Testis (tissue), 3 donors: Measurements from ENCODE around the gene CACNA1S. TPM values are rescaled to one million over a fixed set of nuclear protein-coding genes. Genes with fewer than 3 reads are reported as not detected.

Source experiments
- DNase-seq: peaks from one replicate; pipeline ENCODE4 v3.0.0-alpha.2; 2019
- H3K27ac ChIP-seq, 2 donors: fragments of 200-600 bp; sonication (generic); one replicate each; pipeline ENCODE4 v1.5.1; 2019
- H3K27me3 ChIP-seq: fragments of 200-600 bp; sonication (generic); one replicate; pipeline ENCODE4 v1.5.1; 2019
- H3K36me3 ChIP-seq: fragments of 200-600 bp; sonication (generic); one replicate; pipeline ENCODE4 v1.5.1; 2017; ENCODE audit warnings: low read depth; ENCODE audit errors: missing control alignments
- H3K4me1 ChIP-seq: fragments of 200-600 bp; sonication (generic); one replicate; pipeline ENCODE4 v1.5.1; 2019
- H3K4me3 ChIP-seq, 2 donors: fragments of 200-600 bp; sonication (generic); one replicate each; pipeline ENCODE4 v1.5.1; 2017 to 2019
- H3K9me3 ChIP-seq: fragments of 200-600 bp; sonication (generic); one replicate; pipeline ENCODE4 v1.5.1; 2017
- CTCF ChIP-seq, 3 experiments: fragments of 450-650 bp in 2 of 3; fragments of 200-600 bp in 1 of 3; sonication (generic) in 1 of 3; IDR thresholded peaks; one replicate each; pipeline ENCODE4 v1.5.1; 2016 to 2019; ENCODE audit warnings: antibody characterized with exemption in 3 of 3, mild to moderate bottlenecking in 2 of 3, moderate library complexity in 1 of 3
- POLR2A ChIP-seq: fragments of 450-650 bp; IDR thresholded peaks from one replicate; pipeline ENCODE4 v1.6.1; 2017; ENCODE audit warnings: antibody characterized with exemption, mild to moderate bottlenecking, moderate library complexity
- WGBS, 2 donors: methylation state at CpG; one replicate each; pipeline ENCODE4 v1.1.5; 2018; 5-methylcytosine and 5-hydroxymethylcytosine counted together
- intact Hi-C: fragments of 100-400 bp; cut with DNase I; formaldehyde crosslinking; loops from one replicate; pipeline ENCODE4 v1.15.1; 2023; ENCODE audit warnings: low total_unique reads
- polyA plus RNA-seq: library from polyadenylated mRNA; stranded (reverse); fragments of 350-450 nt; fragmentation: Illumina TruSeq; extraction: RNeasy Lipid Tissue Mini Kit (QIAGEN cat#74804); gene quantifications from one replicate; pipeline ENCODE4 v1.2.3, GENCODE V29; 2014; ENCODE audit warnings: low read depth, low replicate concordance; ENCODE audit not compliant: insufficient read depth
- total RNA-seq, 2 donors: library from RNA; depleted of rRNA; stranded (reverse); fragments of >200 nt; gene quantifications; one replicate each; pipeline ENCODE4 v1.2.3, GENCODE V29; 2016

Gene CACNA1S
- total and polyA plus RNA-seq, 3 donors from 2014 or later: 0.08 to 0.87 (median 0.12) TPM

GRCh38 chr1:201126832-201127754, 14.9 kb upstream of the CACNA1S start, which contains the start of gene ASCL5:
Gene ASCL5, minus strand, starts transcription at chr1:201127184. Its CDS starts 11,812 bp downstream, at chr1:201115372.
- no peaks in the 10 kb centered on the region for H3K9me3 ChIP-seq
- intact Hi-C loops: no loop called here
- TF ChIP-seq CTCF (IDR thresholded peaks at IDR 0.05) (no peak), POLR2A (no peak)
- peaks cover 5% of the 10 kb centered on the region for H3K4me1 ChIP-seq
- no peaks in the 10 kb centered on the region for H3K27me3 ChIP-seq
- DNase-seq: no peak
- WGBS, 2 donors: 85 to 90% methylated on average over 21 to 24 of the region's 24 CpGs
- H3K27ac ChIP-seq: no peak within 1 kb of the TSS
- no peaks in the 10 kb centered on the region for H3K36me3 ChIP-seq
- no peak within 1 kb of the TSS for H3K4me3 ChIP-seq

- TF ChIP-seq POLR2A (no peak), CTCF (IDR thresholded peaks at IDR 0.05) (no peak)
- Histone ChIP-seq H3K27ac (no peak overlapping the region), H3K4me1 (peaks cover 5% of the 10 kb centered on the region), H3K36me3 (no peaks in the 10 kb centered on the region), H3K9me3 (no peaks in the 10 kb centered on the region), H3K4me3 (no peak overlapping the region), H3K27me3 (no peaks in the 10 kb centered on the region)
- no peak for DNase-seq
- intact Hi-C loops: no loop called here
- 63 to 73% methylated on average over 1 to 3 of the region's 3 CpGs for WGBS, 2 donors
Observed at GRCh38 chr1:201126463-201126831, 14.2 kb upstream of the CACNA1S start.

- H3K4me1 ChIP-seq: peaks cover 5% of the 10 kb centered on the region
- H3K36me3 ChIP-seq: no peaks in the 10 kb centered on the region
- 46 to 53% methylated on average over 7 of the region's 7 CpGs for WGBS, 2 donors
- TF ChIP-seq POLR2A (no peak), CTCF (IDR thresholded peaks at IDR 0.05) (no peak)
- H3K9me3 ChIP-seq: no peaks in the 10 kb centered on the region
- H3K4me3 ChIP-seq: no peak overlapping the region
- intact Hi-C loops: no loop called here
- peak; percentile 26 for DNase-seq
- no peak overlapping the region for H3K27ac ChIP-seq
- no peaks in the 10 kb centered on the region for H3K27me3 ChIP-seq
Observed at GRCh38 chr1:201125800-201126199, 13.6 kb upstream of the CACNA1S start.

GRCh38 chr1:201125019-201125418, 12.8 kb upstream of the CACNA1S start:
- DNase-seq: peak; percentile 32
- H3K27me3 ChIP-seq: no peaks in the 10 kb centered on the region
- no peaks in the 10 kb centered on the region for H3K9me3 ChIP-seq
- no peak overlapping the region for H3K4me3 ChIP-seq
- H3K4me1 ChIP-seq: peaks cover 5% of the 10 kb centered on the region
- intact Hi-C loops: no loop called here
- H3K27ac ChIP-seq: no peak overlapping the region
- H3K36me3 ChIP-seq: no peaks in the 10 kb centered on the region
- WGBS, 2 donors: 52 to 63% methylated on average over 9 of the region's 9 CpGs
- no peak for TF ChIP-seq CTCF (IDR thresholded peaks at IDR 0.05)
